Hepatocyte (in vitro differentiated cells): ENCODE data around the gene VGLL1. TPM values are rescaled to one million over a fixed set of nuclear protein-coding genes. Genes with fewer than 3 reads are reported as not detected.
A peak's percentile ranks its signal among the peaks of the same experiment; 100 is the strongest.

Experiments used
- DNase-seq: peaks from one replicate; pipeline ENCODE4 v3.0.0-alpha.2; 2016; ENCODE audit warnings: low spot score
- H2AFZ ChIP-seq: fragments of 200-600 bp; sonication (generic); 2 replicates; pipeline ENCODE4 v1.6.0; 2016; ENCODE audit warnings: antibody characterized with exemption, mild to moderate bottlenecking
- H3K27ac ChIP-seq: fragments of 200-600 bp; sonication (generic); 2 replicates; pipeline ENCODE4 v1.5.1; 2016; ENCODE audit warnings: mild to moderate bottlenecking
- H3K27me3 ChIP-seq: fragments of 200-600 bp; sonication (generic); 2 replicates; pipeline ENCODE4 v1.6.1; 2016
- H3K36me3 ChIP-seq: fragments of 200-600 bp; sonication (generic); replicated peaks from 2 replicates; pipeline ENCODE4 v1.5.1; 2016; ENCODE audit warnings: low read depth; ENCODE audit not compliant: insufficient read depth
- H3K4me1 ChIP-seq: fragments of 200-600 bp; sonication (generic); 2 replicates; pipeline ENCODE4 v1.5.1; 2016; ENCODE audit warnings: mild to moderate bottlenecking, moderate library complexity; ENCODE audit not compliant: insufficient read depth
- H3K4me2 ChIP-seq: fragments of 200-600 bp; sonication (generic); 2 replicates; pipeline ENCODE4 v1.6.0; 2016
- H3K4me3 ChIP-seq: fragments of 200-600 bp; sonication (generic); 2 replicates; pipeline ENCODE4 v1.5.1; 2016; ENCODE audit warnings: mild to moderate bottlenecking
- H3K79me2 ChIP-seq: fragments of 200-600 bp; sonication (generic); 2 replicates; pipeline ENCODE4 v1.6.0; 2017; ENCODE audit warnings: mild to moderate bottlenecking
- H3K9me2 ChIP-seq: fragments of 200-600 bp; sonication (generic); replicated peaks from 2 replicates; pipeline ENCODE4 v1.6.0; 2017; ENCODE audit warnings: mild to moderate bottlenecking; ENCODE audit not compliant: insufficient read depth
- H3K9me3 ChIP-seq: fragments of 200-600 bp; sonication (generic); 2 replicates; pipeline ENCODE4 v1.5.1; 2016; ENCODE audit warnings: low read depth, mild to moderate bottlenecking
- H4K20me1 ChIP-seq: fragments of 200-600 bp; sonication (generic); 2 replicates; pipeline ENCODE4 v1.6.0; 2016; ENCODE audit warnings: mild to moderate bottlenecking; ENCODE audit not compliant: insufficient read depth, poor library complexity, severe bottlenecking
- EZH2 ChIP-seq: fragments of 200-600 bp; sonication (generic); IDR thresholded peaks from 2 replicates; pipeline ENCODE4 v1.6.1; 2016; ENCODE audit warnings: antibody characterized with exemption, mild to moderate bottlenecking, borderline replicate concordance
- EZH2phosphoT487 ChIP-seq: fragments of 200-600 bp; sonication (generic); IDR thresholded peaks from one replicate; pipeline ENCODE4 v1.6.1; 2018; ENCODE audit warnings: antibody characterized with exemption, mild to moderate bottlenecking, low read depth, moderate library complexity; ENCODE audit not compliant: unreplicated experiment, severe bottlenecking
- WGBS: methylation state at CpG from one replicate; pipeline ENCODE4 v1.1.6; 2016; ENCODE audit warnings: low lambda C conversion rate; ENCODE audit errors: missing lambda C conversion rate; 5-methylcytosine and 5-hydroxymethylcytosine counted together
- polyA plus RNA-seq: library from polyadenylated mRNA; unstranded; fragments of >200 nt; fragmentation: Nextera tagmentation; extraction: Ambion mirVana; gene quantifications from 2 replicates; pipeline ENCODE4 v1.2.1, GENCODE V29; 2016
- total RNA-seq: library from RNA; depleted of rRNA; stranded (reverse); fragments of >200 nt; gene quantifications from 2 replicates; pipeline ENCODE4 v1.2.3, GENCODE V29; 2014
- TF ChIP-seq, protein P1 (sequence below): fragments of 200-600 bp; sonication (generic); IDR thresholded peaks from 2 replicates; pipeline ENCODE4 v1.5.1; 2016; ENCODE audit warnings: antibody characterized with exemption, mild to moderate bottlenecking; ENCODE audit not compliant: poor library complexity

VGLL1 gene
- total and polyA plus RNA-seq, 2 experiments from 2014 or later: 4.8 to 9.3 TPM

DNA sequence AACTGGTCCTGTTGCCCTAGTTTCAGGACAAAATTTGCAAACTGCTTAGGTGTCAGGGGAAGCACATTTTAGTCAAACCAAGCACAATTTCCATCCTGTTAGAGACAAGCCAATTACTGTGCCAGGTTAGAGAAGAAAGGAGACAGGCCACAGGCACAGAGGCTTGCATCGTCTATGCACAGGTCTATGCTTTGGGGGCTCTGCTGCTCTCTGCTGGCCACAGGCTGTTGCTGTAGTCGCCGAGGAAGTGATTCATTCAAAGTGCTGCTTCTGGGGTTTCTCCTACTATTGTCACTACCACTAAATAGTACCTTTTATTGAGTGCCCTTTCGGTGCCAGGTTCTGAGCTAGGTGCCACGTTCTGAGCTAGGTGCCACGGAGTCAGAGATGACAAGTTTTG, 45.5 kb downstream of the VGLL1 start:
- H2AFZ ChIP-seq: no peak overlapping the region
- H3K9me3 ChIP-seq: no peaks in the 10 kb centered on the region
- 21% methylated on average over 6 of the region's 6 CpGs for WGBS
- H3K4me1 ChIP-seq: no peaks in the 10 kb centered on the region
- H4K20me1 ChIP-seq: no peaks in the 10 kb centered on the region
- H3K79me2 ChIP-seq: no peaks in the 10 kb centered on the region
- no peak overlapping the region for H3K4me3 ChIP-seq
- H3K27ac ChIP-seq: no peak overlapping the region
- H3K9me2 ChIP-seq: no peaks in the 10 kb centered on the region
- DNase-seq: peak; percentile 61
- H3K27me3 ChIP-seq: no peaks in the 10 kb centered on the region
- no peak overlapping the region for H3K4me2 ChIP-seq
- no peaks in the 10 kb centered on the region for H3K36me3 ChIP-seq
- TF ChIP-seq, protein P1, sequence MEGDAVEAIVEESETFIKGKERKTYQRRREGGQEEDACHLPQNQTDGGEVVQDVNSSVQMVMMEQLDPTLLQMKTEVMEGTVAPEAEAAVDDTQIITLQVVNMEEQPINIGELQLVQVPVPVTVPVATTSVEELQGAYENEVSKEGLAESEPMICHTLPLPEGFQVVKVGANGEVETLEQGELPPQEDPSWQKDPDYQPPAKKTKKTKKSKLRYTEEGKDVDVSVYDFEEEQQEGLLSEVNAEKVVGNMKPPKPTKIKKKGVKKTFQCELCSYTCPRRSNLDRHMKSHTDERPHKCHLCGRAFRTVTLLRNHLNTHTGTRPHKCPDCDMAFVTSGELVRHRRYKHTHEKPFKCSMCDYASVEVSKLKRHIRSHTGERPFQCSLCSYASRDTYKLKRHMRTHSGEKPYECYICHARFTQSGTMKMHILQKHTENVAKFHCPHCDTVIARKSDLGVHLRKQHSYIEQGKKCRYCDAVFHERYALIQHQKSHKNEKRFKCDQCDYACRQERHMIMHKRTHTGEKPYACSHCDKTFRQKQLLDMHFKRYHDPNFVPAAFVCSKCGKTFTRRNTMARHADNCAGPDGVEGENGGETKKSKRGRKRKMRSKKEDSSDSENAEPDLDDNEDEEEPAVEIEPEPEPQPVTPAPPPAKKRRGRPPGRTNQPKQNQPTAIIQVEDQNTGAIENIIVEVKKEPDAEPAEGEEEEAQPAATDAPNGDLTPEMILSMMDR: peak; percentile 56
- no peak for TF ChIP-seq EZH2

DNA sequence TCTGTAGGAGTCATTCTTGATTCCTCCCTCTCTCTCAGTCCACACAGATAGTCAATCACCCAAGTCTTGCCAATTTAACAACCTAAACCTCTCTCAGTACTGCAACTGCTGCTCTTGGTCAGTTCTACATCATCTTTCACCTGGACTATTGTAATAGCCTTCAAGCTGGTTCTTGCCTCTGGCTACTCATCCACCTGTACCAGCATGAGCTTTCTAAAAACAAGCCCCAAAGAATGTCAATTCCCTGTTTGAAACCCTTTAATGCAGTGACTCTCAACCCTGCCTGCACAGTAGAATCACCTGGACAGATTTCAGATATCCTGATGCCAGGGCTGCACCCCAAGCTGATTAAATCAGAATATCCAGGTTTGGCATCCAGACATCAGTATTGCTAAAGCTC, 48.3 kb downstream of the VGLL1 start:
- Histone ChIP-seq H2AFZ (no peak overlapping the region), H3K27me3 (no peaks in the 10 kb centered on the region), H3K27ac (no peak overlapping the region), H3K9me2 (no peaks in the 10 kb centered on the region), H4K20me1 (no peaks in the 10 kb centered on the region), H3K79me2 (no peaks in the 10 kb centered on the region), H3K36me3 (no peaks in the 10 kb centered on the region), H3K4me2 (no peak overlapping the region), H3K4me3 (no peak overlapping the region), H3K4me1 (no peaks in the 10 kb centered on the region), H3K9me3 (no peaks in the 10 kb centered on the region)
- DNase-seq: no peak
- TF ChIP-seq EZH2 (no peak), EZH2phosphoT487 (no peak)
- TF ChIP-seq, protein P1: no peak

DNA sequence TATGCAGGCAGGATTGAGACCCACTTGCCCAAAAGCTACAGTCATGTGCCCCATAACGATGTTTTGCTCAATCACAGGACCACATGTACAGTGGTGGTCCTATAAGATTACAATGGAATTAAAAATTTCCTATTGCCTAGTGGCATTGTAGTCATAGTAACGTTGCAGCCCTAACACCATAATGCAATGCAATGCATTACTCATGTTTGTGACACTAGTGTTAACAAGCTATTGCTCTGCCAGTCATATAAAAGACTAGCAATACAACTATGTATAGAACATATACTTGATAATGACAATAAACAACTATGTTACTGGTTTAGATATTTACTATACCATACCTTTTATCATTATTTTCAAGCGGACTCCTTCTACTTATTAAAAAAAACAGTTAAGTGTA, 50.6 kb downstream of the VGLL1 start:
- H4K20me1 ChIP-seq: no peaks in the 10 kb centered on the region
- H3K36me3 ChIP-seq: no peaks in the 10 kb centered on the region
- no peaks in the 10 kb centered on the region for H3K9me3 ChIP-seq
- no peaks in the 10 kb centered on the region for H3K27me3 ChIP-seq
- H2AFZ ChIP-seq: no peak overlapping the region
- no peaks in the 10 kb centered on the region for H3K79me2 ChIP-seq
- DNase-seq: no peak
- H3K4me2 ChIP-seq: no peak overlapping the region
- 59% methylated on average over 3 of the region's 3 CpGs for WGBS
- TF ChIP-seq, protein P1: no peak
- TF ChIP-seq EZH2: no peak
- H3K4me3 ChIP-seq: no peak overlapping the region
- H3K27ac ChIP-seq: no peak overlapping the region
- H3K9me2 ChIP-seq: no peaks in the 10 kb centered on the region
- no peaks in the 10 kb centered on the region for H3K4me1 ChIP-seq

DNA sequence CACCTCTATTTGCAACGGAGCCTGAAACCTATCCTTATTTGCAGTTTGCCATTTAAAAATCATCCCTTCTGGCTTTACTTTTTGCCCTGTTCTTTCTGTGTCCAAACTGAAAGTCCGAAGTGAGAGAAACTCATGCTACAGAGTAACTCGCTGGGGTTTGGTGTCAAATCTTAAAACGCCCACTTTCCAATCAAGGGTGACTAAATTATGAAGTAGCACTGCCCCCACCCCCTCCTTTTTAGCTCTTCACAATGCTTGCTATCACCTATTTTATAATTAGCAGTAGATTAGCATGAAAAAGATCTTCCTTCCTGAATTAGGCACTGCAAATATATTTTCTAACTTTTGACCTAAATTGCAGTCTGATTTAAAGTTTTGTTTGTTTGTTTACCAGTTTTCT, 52.5 kb downstream of the VGLL1 start:
- DNase-seq: no peak
- Histone ChIP-seq H3K4me1 (no peaks in the 10 kb centered on the region), H3K9me3 (no peaks in the 10 kb centered on the region), H3K27ac (no peak overlapping the region), H3K4me3 (no peak overlapping the region), H3K4me2 (no peak overlapping the region), H3K27me3 (no peaks in the 10 kb centered on the region), H3K36me3 (no peaks in the 10 kb centered on the region), H3K9me2 (no peaks in the 10 kb centered on the region), H4K20me1 (no peaks in the 10 kb centered on the region), H2AFZ (no peak overlapping the region), H3K79me2 (no peaks in the 10 kb centered on the region)
- WGBS: 73% methylated on average over 4 of the region's 4 CpGs
- TF ChIP-seq EZH2phosphoT487 (no peak), EZH2 (no peak)
- TF ChIP-seq, protein P1: no peak
